ENCODE results near the gene OSBPL10. TPM values are rescaled to one million over a fixed set of nuclear protein-coding genes. Genes with fewer than 3 reads are reported as not detected.

Gene OSBPL10
- total and polyA plus RNA-seq, 4 experiments from 2014 or later, result 0.95 TPM; not detected in 3

DNA sequence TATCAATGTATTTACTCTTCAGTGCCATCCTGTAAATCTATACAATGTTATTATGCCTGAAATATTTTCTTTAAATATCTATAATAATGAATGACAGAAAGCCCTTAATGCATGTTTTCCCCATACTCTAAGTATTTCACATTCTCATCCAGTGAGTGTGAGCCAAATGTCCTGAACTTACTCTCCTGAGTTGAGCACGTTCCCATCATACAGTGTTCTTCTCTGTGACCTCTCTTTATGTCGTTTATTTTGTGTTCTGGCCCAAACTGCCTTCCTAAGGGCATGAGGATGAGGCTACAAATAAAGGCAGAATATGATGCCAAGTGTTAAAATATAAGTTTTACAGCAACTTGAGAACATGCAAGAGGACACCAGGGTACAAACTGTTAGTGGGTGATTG, 3.3 kb downstream of the OSBPL10 start:
- no peak overlapping the region for H3K27ac Mint-ChIP-seq
- POLR2A ChIA-PET (ENCODE audit: partially characterized antibody), result no interaction called here
- DNase-seq, result no peak
- H3K4me1 ChIP-seq (ENCODE audit: insufficient read depth, low read length), result peaks cover 7% of the 10 kb centered on the region
- H3K4me3 Mint-ChIP-seq, result no peak overlapping the region
- intact Hi-C loops (cut with micrococcal nuclease), result no loop called here
- H3K36me3 ChIP-seq (ENCODE audit: insufficient read depth, low read length), result no peaks in the 10 kb centered on the region
- H3K9me3 Mint-ChIP-seq, result no peaks in the 10 kb centered on the region
- H3K27me3 ChIP-seq (ENCODE audit: insufficient read depth, low read length), result peaks cover 15% of the 10 kb centered on the region
- no peak overlapping the region for H3K27ac ChIP-seq (ENCODE audit: low read depth, low read length)
- H3K9me3 ChIP-seq (ENCODE audit: control insufficient read depth in 1 of 2, low read length in 2 of 2), result no peaks in the 10 kb centered on the region
- peaks cover 8 to 24% (median 11%) of the 10 kb centered on the region in 4 donors for H3K4me1 Mint-ChIP-seq
- H3K27me3 Mint-ChIP-seq, result peaks cover 34 to 45% of the 10 kb centered on the region in 2 donors
- CTCF ChIA-PET (ENCODE audit: partially characterized antibody), result no interaction called here
- H3K4me3 ChIP-seq (ENCODE audit: low read length in 2 of 2), result no peak overlapping the region
- H3K36me3 Mint-ChIP-seq, result no peaks in the 10 kb centered on the region

DNA sequence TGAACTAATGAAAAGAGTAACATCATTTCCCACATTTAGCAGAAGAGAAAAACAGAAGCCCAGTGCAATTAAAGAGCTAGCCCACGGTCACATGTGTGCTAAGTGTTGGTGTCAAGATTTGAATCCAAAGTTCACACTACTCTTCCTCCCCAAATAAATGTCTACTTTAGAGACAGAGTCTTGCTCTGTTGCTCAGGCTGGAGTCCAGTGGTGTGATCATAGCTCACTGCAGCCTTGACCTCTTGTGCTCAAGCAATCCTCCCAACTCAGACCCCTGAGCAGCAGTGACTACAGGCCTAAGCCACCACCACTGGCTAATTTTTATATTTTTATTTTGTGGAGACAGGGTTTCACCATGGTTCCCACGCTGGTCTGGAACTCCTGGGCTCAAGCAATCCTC, 4.8 kb downstream of the OSBPL10 start:
- peaks cover 30 to 33% of the 10 kb centered on the region in 2 donors for H3K27me3 Mint-ChIP-seq
- Histone ChIP-seq H3K4me1 (ENCODE audit: insufficient read depth, low read length) (peaks cover 7% of the 10 kb centered on the region), H3K9me3 (ENCODE audit: control insufficient read depth in 1 of 2, low read length in 2 of 2) (no peaks in the 10 kb centered on the region), H3K4me3 (ENCODE audit: low read length in 2 of 2) (no peak overlapping the region), H3K27me3 (ENCODE audit: insufficient read depth, low read length) (peaks cover 9% of the 10 kb centered on the region), H3K36me3 (ENCODE audit: insufficient read depth, low read length) (no peaks in the 10 kb centered on the region), H3K27ac (ENCODE audit: low read depth, low read length) (no peak overlapping the region)
- H3K4me1 Mint-ChIP-seq, result peaks cover 5 to 14% (median 9%) of the 10 kb centered on the region in 4 donors
- no peaks in the 10 kb centered on the region for H3K9me3 Mint-ChIP-seq
- DNase-seq, result no peak
- CTCF ChIA-PET (ENCODE audit: partially characterized antibody), result interaction anchor here (0.7 kb wide), 1 partner anchor 10 kb away, joined by 3 read pairs; no protein-coding TSS in a partner anchor
- H3K36me3 Mint-ChIP-seq, result no peaks in the 10 kb centered on the region
- intact Hi-C loops (cut with micrococcal nuclease), result no loop called here
- no peak overlapping the region for H3K4me3 Mint-ChIP-seq
- no peak overlapping the region for H3K27ac Mint-ChIP-seq
- POLR2A ChIA-PET (ENCODE audit: partially characterized antibody), result no interaction called here

DNA sequence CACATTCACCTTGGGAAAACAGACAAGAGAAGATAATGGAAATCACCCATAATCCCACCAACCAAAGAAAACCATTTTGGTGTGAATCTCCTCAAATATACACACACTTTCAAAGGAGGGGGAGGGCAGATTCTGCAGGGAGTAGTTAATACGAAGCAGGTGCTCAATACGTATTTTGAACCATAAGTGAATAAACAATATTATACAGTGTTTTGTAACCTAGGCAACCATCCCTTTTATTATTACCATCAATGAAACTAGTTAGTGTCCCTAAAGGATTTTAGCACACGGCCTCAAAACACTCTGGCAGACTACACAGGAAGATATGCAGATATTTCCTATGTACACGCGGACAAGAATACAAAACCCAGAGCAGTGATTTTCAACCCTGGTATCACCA, 6.1 kb downstream of the OSBPL10 start:
- DNase-seq, result no peak
- peaks cover 5% of the 10 kb centered on the region for H3K27me3 ChIP-seq (ENCODE audit: insufficient read depth, low read length)
- no peaks in the 10 kb centered on the region for H3K36me3 ChIP-seq (ENCODE audit: insufficient read depth, low read length)
- Mint-ChIP-seq H3K4me1 (peaks cover 3 to 8% (median 5%) of the 10 kb centered on the region in 4 donors), H3K9me3 (no peaks in the 10 kb centered on the region), H3K27ac (no peak overlapping the region), H3K4me3 (no peak overlapping the region), H3K36me3 (no peaks in the 10 kb centered on the region), H3K27me3 (peaks cover 30 to 38% of the 10 kb centered on the region in 2 donors)
- no peak overlapping the region for H3K27ac ChIP-seq (ENCODE audit: low read depth, low read length)
- ChIA-PET CTCF (ENCODE audit: partially characterized antibody) (no interaction called here), POLR2A (ENCODE audit: partially characterized antibody) (no interaction called here)
- no peak overlapping the region for H3K4me3 ChIP-seq (ENCODE audit: low read length in 2 of 2)
- H3K4me1 ChIP-seq (ENCODE audit: insufficient read depth, low read length), result no peaks in the 10 kb centered on the region
- intact Hi-C loops (cut with micrococcal nuclease), result no loop called here
- no peaks in the 10 kb centered on the region for H3K9me3 ChIP-seq (ENCODE audit: control insufficient read depth in 1 of 2, low read length in 2 of 2)

DNA sequence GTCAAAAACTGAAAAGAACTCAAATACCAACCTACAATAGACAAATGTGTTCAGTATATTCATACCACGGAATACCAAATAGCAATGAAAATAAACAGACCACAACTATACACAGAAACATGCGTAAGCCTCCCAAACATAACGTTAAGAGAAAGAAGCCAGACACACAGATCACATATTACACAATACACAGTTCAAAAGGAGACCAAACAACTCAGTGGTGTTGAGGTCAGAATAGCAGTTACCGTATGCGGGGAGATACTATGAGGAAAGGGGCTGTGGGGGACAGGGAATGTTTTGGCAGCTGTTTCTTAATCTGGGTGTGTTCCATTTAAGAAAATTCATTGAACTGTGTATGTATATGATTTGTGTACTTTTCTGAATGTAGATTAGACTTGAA, 6.6 kb downstream of the OSBPL10 start:
- no peak overlapping the region for H3K4me3 Mint-ChIP-seq
- Histone ChIP-seq H3K36me3 (ENCODE audit: insufficient read depth, low read length) (no peaks in the 10 kb centered on the region), H3K27ac (ENCODE audit: low read depth, low read length) (no peak overlapping the region), H3K4me1 (ENCODE audit: insufficient read depth, low read length) (no peaks in the 10 kb centered on the region), H3K4me3 (ENCODE audit: low read length in 2 of 2) (no peak overlapping the region), H3K9me3 (ENCODE audit: control insufficient read depth in 1 of 2, low read length in 2 of 2) (no peaks in the 10 kb centered on the region), H3K27me3 (ENCODE audit: insufficient read depth, low read length) (peaks cover 5% of the 10 kb centered on the region)
- H3K9me3 Mint-ChIP-seq, result no peaks in the 10 kb centered on the region
- ChIA-PET CTCF (ENCODE audit: partially characterized antibody) (no interaction called here), POLR2A (ENCODE audit: partially characterized antibody) (no interaction called here)
- H3K4me1 Mint-ChIP-seq, result peaks cover under 1 to 5% (median 4%) of the 10 kb centered on the region in 4 donors
- peaks cover 27 to 37% of the 10 kb centered on the region in 2 donors for H3K27me3 Mint-ChIP-seq
- intact Hi-C loops (cut with micrococcal nuclease), result no loop called here
- H3K36me3 Mint-ChIP-seq, result no peaks in the 10 kb centered on the region
- no peak for DNase-seq
- H3K27ac Mint-ChIP-seq, result no peak overlapping the region

DNA sequence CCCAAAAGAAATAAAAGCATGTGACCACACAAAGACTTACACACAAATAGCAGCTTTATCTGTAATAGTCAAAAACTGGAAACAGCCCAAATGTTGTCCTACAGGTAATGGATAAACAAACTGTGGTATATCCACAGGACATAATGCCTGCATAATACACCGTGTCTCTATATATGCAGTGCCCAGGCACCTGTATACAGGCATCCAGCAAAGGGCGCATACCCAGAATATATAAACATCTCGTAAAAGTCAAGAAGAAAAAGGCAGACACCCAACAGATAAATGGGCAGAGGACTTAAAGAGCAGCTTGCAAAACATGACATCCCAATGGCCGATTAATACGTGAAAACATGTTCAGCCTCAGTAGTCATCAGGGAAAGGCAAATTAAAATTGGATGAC, 7.2 kb downstream of the OSBPL10 start:
- no peak for DNase-seq
- Histone ChIP-seq H3K4me3 (ENCODE audit: low read length in 2 of 2) (no peak overlapping the region), H3K27me3 (ENCODE audit: insufficient read depth, low read length) (peaks cover 5% of the 10 kb centered on the region), H3K4me1 (ENCODE audit: insufficient read depth, low read length) (no peaks in the 10 kb centered on the region), H3K27ac (ENCODE audit: low read depth, low read length) (no peak overlapping the region), H3K36me3 (ENCODE audit: insufficient read depth, low read length) (no peaks in the 10 kb centered on the region), H3K9me3 (ENCODE audit: control insufficient read depth in 1 of 2, low read length in 2 of 2) (no peaks in the 10 kb centered on the region)
- ChIA-PET CTCF (ENCODE audit: partially characterized antibody) (no interaction called here), POLR2A (ENCODE audit: partially characterized antibody) (no interaction called here)
- intact Hi-C loops (cut with micrococcal nuclease), result no loop called here
- Mint-ChIP-seq H3K36me3 (no peaks in the 10 kb centered on the region), H3K4me3 (no peak overlapping the region), H3K4me1 (no peaks in the 10 kb centered on the region), H3K27ac (no peak overlapping the region), H3K9me3 (no peaks in the 10 kb centered on the region), H3K27me3 (peaks cover 23 to 31% of the 10 kb centered on the region in 2 donors)

DNA sequence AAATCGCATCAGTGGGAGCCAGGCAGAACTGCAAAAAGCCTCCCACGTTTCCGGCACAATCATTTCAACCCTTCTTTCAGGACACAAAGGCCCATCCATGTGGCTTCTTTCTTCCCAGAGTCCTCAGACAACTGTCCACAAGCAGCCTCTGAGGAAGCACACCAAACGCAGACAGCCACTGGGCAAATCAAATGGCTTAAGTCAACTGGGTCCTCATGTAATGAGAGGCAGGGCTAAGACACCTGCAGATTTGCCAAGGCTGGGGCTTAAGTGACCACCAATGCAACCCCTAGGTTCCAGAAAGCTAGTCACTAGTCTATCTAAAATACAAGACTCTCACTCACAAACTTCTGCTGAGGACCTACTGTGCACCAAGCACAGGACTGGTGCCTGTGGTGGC, 8.0 kb downstream of the OSBPL10 start:
- Histone ChIP-seq H3K36me3 (ENCODE audit: insufficient read depth, low read length) (no peaks in the 10 kb centered on the region), H3K27me3 (ENCODE audit: insufficient read depth, low read length) (peaks cover 5% of the 10 kb centered on the region), H3K4me1 (ENCODE audit: insufficient read depth, low read length) (no peaks in the 10 kb centered on the region), H3K27ac (ENCODE audit: low read depth, low read length) (no peak overlapping the region), H3K4me3 (ENCODE audit: low read length in 2 of 2) (no peak overlapping the region), H3K9me3 (ENCODE audit: control insufficient read depth in 1 of 2, low read length in 2 of 2) (no peaks in the 10 kb centered on the region)
- no peak for DNase-seq
- Mint-ChIP-seq H3K4me3 (no peak overlapping the region), H3K4me1 (no peaks in the 10 kb centered on the region), H3K9me3 (no peaks in the 10 kb centered on the region), H3K27ac (no peak overlapping the region), H3K36me3 (no peaks in the 10 kb centered on the region), H3K27me3 (peaks cover 18 to 26% of the 10 kb centered on the region in 2 donors)
- intact Hi-C loops (cut with micrococcal nuclease), result no loop called here
- ChIA-PET POLR2A (ENCODE audit: partially characterized antibody) (no interaction called here), CTCF (ENCODE audit: partially characterized antibody) (no interaction called here)

DNA sequence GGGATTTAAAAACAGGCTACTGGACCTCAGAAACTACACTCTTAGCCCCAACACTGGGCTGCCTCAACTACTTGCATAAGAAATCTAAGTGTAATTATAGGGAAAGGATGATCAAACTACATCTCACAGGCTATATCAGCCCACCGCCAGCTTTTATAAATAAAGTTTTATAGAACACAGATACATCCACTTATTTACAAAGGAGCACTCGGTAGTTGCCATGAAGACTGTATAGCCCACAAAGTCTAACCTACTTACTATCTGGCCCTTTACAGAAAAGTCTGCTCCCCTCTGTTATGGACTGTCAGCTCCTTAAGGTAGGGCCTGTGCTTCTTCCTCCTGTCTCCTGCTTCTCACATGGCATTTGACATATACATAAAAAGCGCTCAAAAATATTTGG, 9.5 kb downstream of the OSBPL10 start:
- CTCF ChIA-PET (ENCODE audit: partially characterized antibody), result no interaction called here
- H3K4me1 Mint-ChIP-seq, result no peaks in the 10 kb centered on the region
- H3K4me3 Mint-ChIP-seq, result no peak overlapping the region
- POLR2A ChIA-PET (ENCODE audit: partially characterized antibody), result no interaction called here
- H3K27me3 Mint-ChIP-seq, result peaks cover 11 to 22% of the 10 kb centered on the region in 2 donors
- intact Hi-C loops (cut with micrococcal nuclease), result no loop called here
- no peaks in the 10 kb centered on the region for H3K36me3 Mint-ChIP-seq
- H3K4me3 ChIP-seq (ENCODE audit: low read length in 2 of 2), result no peak overlapping the region
- H3K27ac Mint-ChIP-seq, result no peak overlapping the region
- H3K27me3 ChIP-seq (ENCODE audit: insufficient read depth, low read length), result no peaks in the 10 kb centered on the region
- no peak for DNase-seq
- no peaks in the 10 kb centered on the region for H3K9me3 ChIP-seq (ENCODE audit: control insufficient read depth in 1 of 2, low read length in 2 of 2)
- no peak overlapping the region for H3K27ac ChIP-seq (ENCODE audit: low read depth, low read length)
- H3K9me3 Mint-ChIP-seq, result no peaks in the 10 kb centered on the region
- H3K36me3 ChIP-seq (ENCODE audit: insufficient read depth, low read length), result no peaks in the 10 kb centered on the region
- no peaks in the 10 kb centered on the region for H3K4me1 ChIP-seq (ENCODE audit: insufficient read depth, low read length)

DNA sequence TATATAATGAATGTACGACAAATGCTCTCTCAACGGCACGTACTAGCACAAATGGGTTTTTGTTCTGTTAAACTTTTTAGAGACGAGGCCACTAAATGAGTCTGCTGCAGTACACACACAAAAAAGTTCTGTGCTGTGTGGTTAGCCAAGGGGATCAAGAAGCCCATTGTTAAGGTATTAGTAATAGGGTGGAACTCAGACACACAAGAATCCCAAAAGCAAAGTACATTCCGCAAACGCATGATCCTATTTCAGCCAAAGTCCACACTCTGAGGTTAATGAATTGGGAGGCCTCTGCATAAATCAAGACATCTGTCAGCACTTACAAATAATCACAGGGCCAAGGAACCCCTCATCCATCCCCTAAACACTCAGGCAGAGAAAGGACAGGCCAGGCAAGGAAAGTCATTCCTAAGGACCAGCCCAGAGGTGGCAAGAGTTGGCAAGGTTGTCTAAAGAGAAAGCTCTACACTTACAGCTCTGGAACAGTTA, 12.1 kb downstream of the OSBPL10 start:
- Mint-ChIP-seq H3K9me3 (no peaks in the 10 kb centered on the region), H3K27ac (no peak overlapping the region), H3K4me3 (no peak overlapping the region), H3K27me3 (peaks cover 10 to 15% of the 10 kb centered on the region in 2 donors), H3K4me1 (no peaks in the 10 kb centered on the region), H3K36me3 (no peaks in the 10 kb centered on the region)
- no peak overlapping the region for H3K27ac ChIP-seq (ENCODE audit: low read depth, low read length)
- no peaks in the 10 kb centered on the region for H3K9me3 ChIP-seq (ENCODE audit: control insufficient read depth in 1 of 2, low read length in 2 of 2)
- H3K4me3 ChIP-seq (ENCODE audit: low read length in 2 of 2), result no peak overlapping the region
- no peaks in the 10 kb centered on the region for H3K27me3 ChIP-seq (ENCODE audit: insufficient read depth, low read length)
- CTCF ChIA-PET (ENCODE audit: partially characterized antibody), result no interaction called here
- H3K36me3 ChIP-seq (ENCODE audit: insufficient read depth, low read length), result no peaks in the 10 kb centered on the region
- no peaks in the 10 kb centered on the region for H3K4me1 ChIP-seq (ENCODE audit: insufficient read depth, low read length)
- DNase-seq, result no peak
- intact Hi-C loops (cut with micrococcal nuclease), result no loop called here
- POLR2A ChIA-PET (ENCODE audit: partially characterized antibody), result no interaction called here
